HepG2 (cell line): ENCODE data around the gene ALG5. TPM values are rescaled to one million over a fixed set of nuclear protein-coding genes. Genes with fewer than 3 reads are reported as not detected.
A peak's percentile ranks its signal among the peaks of the same experiment; 100 is the strongest.

Source experiments
- ATAC-seq: fragments of 200-7000 bp; cut with Tn5 transposase; 3 replicates; pipeline ENCODE4 v1.9.1; 2020; ENCODE audit warnings: mild to moderate bottlenecking, moderate library complexity
- BruUV-seq: library from RNA; stranded (reverse); fragments of 400-500 nt; replicated peaks from 2 replicates; lab custom pipeline; 2021; lab: Mats Ljungman, UMichigan
- CTCF ChIA-PET: fragments of 300-600 bp; formaldehyde crosslinking; extraction: SDS; loops from one replicate; lab custom pipeline; 2021; ENCODE audit warnings: low total read pairs, inconsistent platforms, low intra/inter-chr PET ratio; lab: Yijun Ruan, JAX
- POLR2A ChIA-PET: fragments of 350-600 bp; sonication (Branson Sonifier 250); formaldehyde crosslinking; loops from one replicate; lab custom pipeline; 2020; ENCODE audit warnings: antibody characterized with exemption, inconsistent platforms; lab: Yijun Ruan, JAX
- DNase-seq: peaks from one replicate; pipeline ENCODE4 v3.0.0-alpha.2; 2015; ENCODE audit warnings: low spot score
- FAIRE-seq: peaks from 3 replicates; lab custom pipeline; 2011; peaks lifted over from hg19 to GRCh38; lab: Jason Lieb, UNC
- H2AFZ ChIP-seq: one replicate; pipeline ENCODE4 v1.6.1; 2011; ENCODE audit warnings: low read length, inconsistent platforms
- H3K27ac ChIP-seq: fragments of 300-600 bp; 3 replicates; pipeline ENCODE4 v1.8.0; 2011; ENCODE audit warnings: mixed run types, mild to moderate bottlenecking, mixed read lengths, low read length, inconsistent platforms; ENCODE audit not compliant: insufficient read depth; ENCODE audit errors: extremely low read length
- H3K27me3 ChIP-seq, 2 experiments: fragments of 200-600 bp in 1 of 2; 2 replicates in 1 of 2; 3 replicates in 1 of 2; pipeline versions ENCODE4 v1.6.0 to v1.8.0; 2011; ENCODE audit warnings: low read length in 2 of 2, mild to moderate bottlenecking in 2 of 2, moderate library complexity in 2 of 2, inconsistent platforms in 1 of 2; ENCODE audit not compliant: insufficient read depth in 2 of 2, control insufficient read depth in 1 of 2
- H3K36me3 ChIP-seq, 2 experiments: fragments of 200-600 bp in 1 of 2; replicated peaks in 1 of 2; 2 replicates in 1 of 2; 3 replicates in 1 of 2; pipeline versions ENCODE4 v1.5.1 to v1.8.0; 2011; ENCODE audit warnings: low read length in 2 of 2, inconsistent platforms in 1 of 2; ENCODE audit not compliant: insufficient read depth in 2 of 2, control insufficient read depth in 1 of 2
- H3K4me1 ChIP-seq: 2 replicates; pipeline ENCODE4 v1.5.1; 2012; ENCODE audit warnings: low read length, inconsistent platforms; ENCODE audit not compliant: insufficient read depth
- H3K4me2 ChIP-seq: 2 replicates; pipeline ENCODE4 v1.6.0; 2011; ENCODE audit warnings: low read depth, low read length, inconsistent platforms
- H3K4me3 ChIP-seq, 3 experiments: fragments of 200-600 bp in 1 of 3; sonication (generic), shearing (Covaris generic) in 1 of 3; replicated peaks in 1 of 3; 2 replicates each; pipeline ENCODE4 v1.5.1; 2011 to 2016; ENCODE audit warnings: low read length in 3 of 3, inconsistent platforms in 2 of 3, low read depth in 2 of 3, mild to moderate bottlenecking in 2 of 3, control low read depth in 1 of 3, mixed read lengths in 1 of 3; ENCODE audit not compliant: insufficient read depth in 1 of 3
- H3K79me2 ChIP-seq: one replicate; pipeline ENCODE4 v1.6.1; 2011; ENCODE audit warnings: low read length, inconsistent platforms; ENCODE audit not compliant: insufficient read depth
- H3K9ac ChIP-seq: 2 replicates; pipeline ENCODE4 v1.6.0; 2011; ENCODE audit warnings: mild to moderate bottlenecking, low read depth, low read length, inconsistent platforms; ENCODE audit not compliant: insufficient read depth
- H3K9me3 ChIP-seq: 2 replicates; pipeline ENCODE4 v1.5.1; 2012; ENCODE audit warnings: mild to moderate bottlenecking, low read length
- H4K20me1 ChIP-seq: 2 replicates; pipeline ENCODE4 v1.6.0; 2011; ENCODE audit warnings: inconsistent platforms, mild to moderate bottlenecking, low read length, moderate library complexity; ENCODE audit not compliant: insufficient read depth
- ATF6 ChIP-seq: sonication (generic); formaldehyde crosslinking; conservative IDR thresholded peaks from 2 replicates; pipeline ENCODE4 v1.4.0; 2020; ENCODE audit warnings: missing genetic modification reagents
- KDM1A ChIP-seq: IDR thresholded peaks from 2 replicates; pipeline ENCODE4 v1.6.1; 2016; ENCODE audit warnings: missing compliant biosample characterization
- KLF12 ChIP-seq: sonication (generic); formaldehyde crosslinking; IDR thresholded peaks from 2 replicates; pipeline ENCODE4 v1.4.0; 2020; ENCODE audit warnings: missing genetic modification reagents, borderline replicate concordance
- MLLT10 ChIP-seq: sonication (generic); formaldehyde crosslinking; IDR thresholded peaks from 2 replicates; pipeline ENCODE4 v1.4.0; 2020; ENCODE audit warnings: missing genetic modification reagents
- RBFOX2 ChIP-seq: fragments of 200-400 bp; formaldehyde crosslinking; IDR thresholded peaks from 2 replicates; pipeline ENCODE4 v1.6.1; 2017; ENCODE audit warnings: low read depth, mild to moderate bottlenecking, low read length
- XRCC5 ChIP-seq: fragments of 200-400 bp; formaldehyde crosslinking; optimal IDR thresholded peaks from 2 replicates; pipeline ENCODE3; 2017; ENCODE audit warnings: mild to moderate bottlenecking, low read length
- ZBTB37 ChIP-seq: sonication (generic); formaldehyde crosslinking; IDR thresholded peaks from 2 replicates; pipeline ENCODE4 v1.4.0; 2020; ENCODE audit warnings: mild to moderate bottlenecking, missing genetic modification reagents
- ZNF549 ChIP-seq: sonication (generic); formaldehyde crosslinking; IDR thresholded peaks from 2 replicates; pipeline ENCODE4 v1.5.0; 2020; ENCODE audit warnings: missing genetic modification reagents
- ZNF577 ChIP-seq: sonication (generic); formaldehyde crosslinking; IDR thresholded peaks from 2 replicates; pipeline ENCODE4 v1.4.0; 2020; ENCODE audit warnings: mild to moderate bottlenecking, low read depth, missing genetic modification reagents, borderline replicate concordance
- WGBS: methylation state at CpG from one replicate; pipeline ENCODE4 v1.1.6; 2017; ENCODE audit warnings: low lambda C conversion rate; 5-methylcytosine and 5-hydroxymethylcytosine counted together
- in situ Hi-C: cut with HindIII; loops from 2 replicates; pipeline ENCODE4 v1.10.0; 2017; ENCODE audit warnings: low pct_unique_long_range_greater_than_20kb; ENCODE audit not compliant: extremely low pct_ligation_motif_present
- intact Hi-C: fragments of 100-400 bp; cut with micrococcal nuclease; formaldehyde crosslinking; loops from one replicate; pipeline ENCODE4 v1.10.0; 2022; ENCODE audit not compliant: unreplicated experiment
- polyA plus RNA-seq, 8 experiments: library from polyadenylated mRNA; depleted of rRNA in 3 of 8; stranded (reverse) in 7 of 8; unstranded in 1 of 8; fragments of >200 nt; fragmentation: Illumina TruSeq in 4 of 8; extraction: Trizol in 4 of 8; gene quantifications; 2 replicates each; pipeline versions ENCODE4 v1.2.1 to v1.2.3, GENCODE V29; 2011 to 2016; ENCODE audit warnings: low read depth in 4 of 8, missing spikeins in 1 of 8, mixed read lengths in 1 of 8; ENCODE audit not compliant: insufficient read depth in 1 of 8
- total RNA-seq, 5 experiments: library from RNA; depleted of rRNA; stranded (reverse); fragments of >200 nt; fragmentation: Illumina TruSeq; extraction: Trizol; gene quantifications; 2 replicates each; pipeline ENCODE4 v1.2.3, GENCODE V29; 2016; ENCODE audit warnings: low read depth in 1 of 5
- TF ChIP-seq, protein P1 (sequence below): sonication (generic); formaldehyde crosslinking; IDR thresholded peaks from 2 replicates; pipeline ENCODE4 v1.8.1; 2023; ENCODE audit warnings: mild to moderate bottlenecking, missing genetic modification reagents

Gene ALG5
- total and polyA plus RNA-seq, 2 of the 13 experiments (the other 11 are each of a cell fraction or from before 2014, with no cell fraction given): 27.8 to 51.1 TPM

GRCh38 chr13:37037241-37037640 is 38.1 kb upstream of the ALG5 start:
- POLR2A ChIA-PET: no interaction called here
- BruUV-seq: no TSS peak
- DNase-seq: no peak
- FAIRE-seq: no peak
- H3K27ac ChIP-seq: no peak overlapping the region
- H3K36me3 ChIP-seq: peaks cover 14 to 79% of the 10 kb centered on the region in 2 experiments
- H3K27me3 ChIP-seq: no peaks in the 10 kb centered on the region
- intact Hi-C loops (no loop called here), in situ Hi-C loops (no loop called here)
- no peaks in the 10 kb centered on the region for H3K4me1 ChIP-seq
- no peaks in the 10 kb centered on the region for H4K20me1 ChIP-seq
- no peak overlapping the region for H3K4me2 ChIP-seq
- TF ChIP-seq ZNF577 (CRISPR knock-in tag) (no peak), RBFOX2 (0 out of 2 replicates have a peak, but pooled peaks have one; percentile 20)
- no peak overlapping the region for H3K9ac ChIP-seq
- H3K4me3 ChIP-seq: no peak overlapping the region
- no peaks in the 10 kb centered on the region for H3K79me2 ChIP-seq
- CTCF ChIA-PET: no interaction called here
- no peak overlapping the region for H2AFZ ChIP-seq
- H3K9me3 ChIP-seq: no peaks in the 10 kb centered on the region
- no peak for ATAC-seq
- 95% methylated on average over 3 of the region's 3 CpGs for WGBS

DNA sequence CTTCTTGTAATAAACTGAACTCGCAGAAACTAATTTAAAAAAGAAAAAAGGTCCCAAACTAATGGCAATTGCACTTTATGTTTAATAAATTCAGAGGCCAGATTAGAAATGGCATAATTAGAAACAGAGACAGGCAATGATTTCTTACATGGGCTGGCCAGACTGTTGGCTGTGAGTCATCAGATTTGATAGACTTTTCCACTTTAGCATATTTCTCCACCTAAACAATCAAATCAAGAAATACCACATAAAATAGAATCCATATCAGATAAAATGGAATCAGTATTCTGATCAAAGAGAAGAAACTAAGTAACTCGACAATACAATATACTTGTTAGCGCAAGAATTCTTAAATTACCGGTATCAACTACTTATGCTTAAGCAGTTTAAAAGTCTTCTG is 30.5 kb upstream of the ALG5 start:
- CTCF ChIA-PET: no interaction called here
- BruUV-seq: no TSS peak
- in situ Hi-C loops: no loop called here
- H3K27me3 ChIP-seq: no peaks in the 10 kb centered on the region
- no peak overlapping the region for H2AFZ ChIP-seq
- no peak overlapping the region for H3K4me3 ChIP-seq
- no peaks in the 10 kb centered on the region for H4K20me1 ChIP-seq
- POLR2A ChIA-PET: no interaction called here
- H3K4me2 ChIP-seq: no peak overlapping the region
- no peaks in the 10 kb centered on the region for H3K4me1 ChIP-seq
- no peaks in the 10 kb centered on the region for H3K9me3 ChIP-seq
- no peak overlapping the region for H3K27ac ChIP-seq
- H3K79me2 ChIP-seq: no peaks in the 10 kb centered on the region
- peaks cover 14 to 56% of the 10 kb centered on the region in 2 experiments; a peak in 4 of 5 replicates for H3K36me3 ChIP-seq
- DNase-seq (no peak), ATAC-seq (no peak), FAIRE-seq (no peak)
- WGBS: 98% methylated on average over 4 of the region's 4 CpGs
- no peak overlapping the region for H3K9ac ChIP-seq
- intact Hi-C loops: no loop called here
- TF ChIP-seq KDM1A (CRISPR knock-in tag) (no peak), XRCC5 (no peak), KLF12 (no peak), ZNF549 (no peak), MLLT10 (CRISPR knock-in tag) (no peak), ATF6 (CRISPR knock-in tag) (no peak), ZBTB37 (CRISPR knock-in tag) (no peak)
- TF ChIP-seq, protein P1, sequence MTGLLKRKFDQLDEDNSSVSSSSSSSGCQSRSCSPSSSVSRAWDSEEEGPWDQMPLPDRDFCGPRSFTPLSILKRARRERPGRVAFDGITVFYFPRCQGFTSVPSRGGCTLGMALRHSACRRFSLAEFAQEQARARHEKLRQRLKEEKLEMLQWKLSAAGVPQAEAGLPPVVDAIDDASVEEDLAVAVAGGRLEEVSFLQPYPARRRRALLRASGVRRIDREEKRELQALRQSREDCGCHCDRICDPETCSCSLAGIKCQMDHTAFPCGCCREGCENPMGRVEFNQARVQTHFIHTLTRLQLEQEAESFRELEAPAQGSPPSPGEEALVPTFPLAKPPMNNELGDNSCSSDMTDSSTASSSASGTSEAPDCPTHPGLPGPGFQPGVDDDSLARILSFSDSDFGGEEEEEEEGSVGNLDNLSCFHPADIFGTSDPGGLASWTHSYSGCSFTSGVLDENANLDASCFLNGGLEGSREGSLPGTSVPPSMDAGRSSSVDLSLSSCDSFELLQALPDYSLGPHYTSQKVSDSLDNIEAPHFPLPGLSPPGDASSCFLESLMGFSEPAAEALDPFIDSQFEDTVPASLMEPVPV: no peak
